HCT116 (cell line): ENCODE data around the gene FNDC1. TPM values are rescaled to one million over a fixed set of nuclear protein-coding genes. Genes with fewer than 3 reads are reported as not detected.

ENCODE experiments used
- ATAC-seq: fragments of 200-7000 bp; cut with Tn5 transposase; 2 replicates; pipeline ENCODE4 v1.9.1; 2020; ENCODE audit warnings: mild to moderate bottlenecking, moderate library complexity
- BruUV-seq: library from RNA; stranded (reverse); fragments of 400-500 nt; replicated peaks from 2 replicates; lab custom pipeline; 2021; lab: Mats Ljungman, UMichigan
- CTCF ChIA-PET: fragments of 300-600 bp; sonication (Branson Sonifier 250); formaldehyde crosslinking; loops from one replicate; lab custom pipeline; 2021; ENCODE audit warnings: antibody characterized with exemption; lab: Charles Lee
- POLR2A ChIA-PET: fragments of 300-600, 350-600 bp; sonication (Branson Sonifier 250); formaldehyde crosslinking; loops from one replicate; lab custom pipeline; 2021; ENCODE audit warnings: antibody characterized with exemption; lab: Charles Lee
- RAD21 ChIA-PET, 2 experiments: fragments of 300-600 bp; sonication (Branson Sonifier 250); formaldehyde crosslinking; loops; one replicate each; lab custom pipeline; 2023; ENCODE audit warnings: low total read pairs in 2 of 2; ENCODE audit not compliant: uncharacterized antibody in 2 of 2, unreplicated experiment in 2 of 2, low non-redundant PET in 1 of 2; lab: Charles Lee
- DNase-seq: peaks from one replicate; pipeline ENCODE4 v3.0.0-alpha.2; 2010; ENCODE audit warnings: low read depth, low spot score
- H2AFZ ChIP-seq: fragments of 200-600 bp; shearing (Covaris generic), sonication (generic); 2 replicates; pipeline ENCODE4 v1.6.1; 2017; ENCODE audit warnings: low read depth, mixed run types, mixed read lengths, antibody characterized with exemption, low read length; ENCODE audit not compliant: poor library complexity, severe bottlenecking
- H3K27ac ChIP-seq: 2 replicates; pipeline ENCODE4 v1.5.1; 2012; ENCODE audit warnings: low read depth, low read length
- H3K27me3 ChIP-seq: fragments of 200-600 bp; sonication (generic); 2 replicates; pipeline ENCODE4 v1.6.1; 2016; ENCODE audit warnings: mixed run types, low read length, mixed read lengths; ENCODE audit not compliant: insufficient read depth
- H3K36me3 ChIP-seq, 2 experiments: fragments of 200-500 bp in 1 of 2; fragments of 200-600 bp in 1 of 2; sonication (Bioruptor generic) in 1 of 2; sonication (generic) in 1 of 2; 2 replicates each; pipeline versions ENCODE4 v1.5.1 to v1.6.1; 2014 to 2016; ENCODE audit warnings: low read length in 2 of 2, inconsistent platforms in 1 of 2, mixed read lengths in 1 of 2, mixed run types in 1 of 2; ENCODE audit not compliant: insufficient read depth in 2 of 2, control insufficient read depth in 1 of 2
- H3K4me1 ChIP-seq, 2 experiments: fragments of 200-600 bp in 1 of 2; sonication (generic) in 1 of 2; 2 replicates each; pipeline versions ENCODE4 v1.5.1 to v1.6.1; 2012 to 2017; ENCODE audit warnings: low read length in 2 of 2, inconsistent platforms in 1 of 2, mild to moderate bottlenecking in 1 of 2, mixed read lengths in 1 of 2, mixed run types in 1 of 2, moderate library complexity in 1 of 2; ENCODE audit not compliant: insufficient read depth in 2 of 2, control insufficient read depth in 1 of 2
- H3K4me2 ChIP-seq: fragments of 200-600 bp; sonication (generic); 2 replicates; pipeline ENCODE4 v1.6.1; 2017; ENCODE audit warnings: mixed run types, low read length, mixed read lengths
- H3K4me3 ChIP-seq, 2 experiments: fragments of 200-600 bp in 1 of 2; sonication (generic) in 1 of 2; replicated peaks in 1 of 2; 2 replicates each; pipeline ENCODE4 v1.5.1; 2011 to 2016; ENCODE audit warnings: low read length in 2 of 2, control low read depth in 1 of 2, low read depth in 1 of 2, mild to moderate bottlenecking in 1 of 2, mixed read lengths in 1 of 2, mixed run types in 1 of 2
- H3K79me2 ChIP-seq: fragments of 200-600 bp; sonication (generic); 2 replicates; pipeline ENCODE4 v1.6.1; 2017; ENCODE audit warnings: mild to moderate bottlenecking, mixed run types, low read length, moderate library complexity, mixed read lengths; ENCODE audit not compliant: insufficient read depth
- H3K9ac ChIP-seq: fragments of 200-600 bp; sonication (generic); 2 replicates; pipeline ENCODE4 v1.6.1; 2016; ENCODE audit warnings: low read length, mixed read lengths
- H3K9me2 ChIP-seq: fragments of 200-600 bp; sonication (generic), shearing (Covaris generic); 2 replicates; pipeline ENCODE4 v1.6.1; 2017; ENCODE audit warnings: mixed run types, mild to moderate bottlenecking, moderate library complexity; ENCODE audit not compliant: insufficient read depth
- H3K9me3 ChIP-seq, 2 experiments: fragments of 200-500 bp in 1 of 2; fragments of 200-600 bp in 1 of 2; sonication (Bioruptor generic) in 1 of 2; sonication (generic) in 1 of 2; 2 replicates each; pipeline ENCODE4 v1.6.1; 2014 to 2017; ENCODE audit warnings: low read length in 2 of 2, mixed read lengths in 2 of 2, inconsistent platforms in 1 of 2, low read depth in 1 of 2, mild to moderate bottlenecking in 1 of 2, mixed run types in 1 of 2, moderate library complexity in 1 of 2; ENCODE audit not compliant: control insufficient read depth in 1 of 2, insufficient read depth in 1 of 2
- H4K20me1 ChIP-seq: fragments of 200-600 bp; sonication (generic), shearing (Covaris generic); 2 replicates; pipeline ENCODE4 v1.6.1; 2017; ENCODE audit warnings: mixed run types, mild to moderate bottlenecking, moderate library complexity; ENCODE audit not compliant: insufficient read depth
- ATF3 ChIP-seq: IDR thresholded peaks from 2 replicates; pipeline ENCODE4 v1.6.1; 2012
- CEBPB ChIP-seq: IDR thresholded peaks from 2 replicates; pipeline ENCODE4 v1.6.1; 2012; ENCODE audit warnings: low read depth
- ELF1 ChIP-seq: IDR thresholded peaks from 2 replicates; pipeline ENCODE4 v1.6.1; 2012; ENCODE audit warnings: low read depth, borderline replicate concordance
- EZH2 ChIP-seq: fragments of 200-600 bp; sonication (generic); IDR thresholded peaks from 2 replicates; pipeline ENCODE4 v1.6.1; 2017; ENCODE audit warnings: antibody characterized with exemption, mixed run types
- FOSL1 ChIP-seq: IDR thresholded peaks from 2 replicates; pipeline ENCODE4 v1.6.1; 2012; ENCODE audit warnings: low read depth
- JUND ChIP-seq: IDR thresholded peaks from 2 replicates; pipeline ENCODE4 v1.6.1; 2012
- POLR2A ChIP-seq: IDR thresholded peaks from 2 replicates; pipeline ENCODE4 v1.7.0; 2011; ENCODE audit warnings: borderline replicate concordance; ENCODE audit not compliant: insufficient read depth, insufficient read length; ENCODE audit errors: extremely low read depth
- SIN3A ChIP-seq: IDR thresholded peaks from 2 replicates; pipeline ENCODE4 v1.6.1; 2012; ENCODE audit warnings: low read depth
- SP1 ChIP-seq: IDR thresholded peaks from 2 replicates; pipeline ENCODE4 v1.6.1; 2012; ENCODE audit warnings: low read depth
- TCF7L2 ChIP-seq: IDR thresholded peaks from 2 replicates; pipeline ENCODE4 v1.7.0; 2011; ENCODE audit warnings: borderline replicate concordance, inconsistent platforms; ENCODE audit not compliant: insufficient read depth, insufficient read length; ENCODE audit errors: extremely low read depth
- ZFX ChIP-seq: fragments of 450-650 bp; IDR thresholded peaks from 2 replicates; pipeline ENCODE4 v1.6.1; 2017
- ZNF274 ChIP-seq: fragments of 200-500 bp; sonication (Bioruptor generic); IDR thresholded peaks from 2 replicates; pipeline ENCODE4 v1.6.1; 2014; ENCODE audit warnings: mild to moderate bottlenecking, low read depth, low read length, inconsistent platforms
- intact Hi-C: fragments of 100-400 bp; cut with micrococcal nuclease; formaldehyde crosslinking; loops from 2 replicates; pipeline ENCODE4 v1.10.0; 2022
- total RNA-seq: library from RNA; stranded (reverse); gene quantifications from one replicate; pipeline ENCODE4 v1.2.1, GENCODE V29; 2021; ENCODE audit not compliant: unreplicated experiment
- TF ChIP-seq, protein P1 (sequence below), 3 experiments: fragments of 200-600 bp in 1 of 3; sonication (generic) in 1 of 3; IDR thresholded peaks in 2 of 3; conservative IDR thresholded peaks in 1 of 3; 2 replicates each; pipeline ENCODE4 v1.5.1; 2012 to 2017; ENCODE audit warnings: low read depth in 2 of 3, low read length in 2 of 3, antibody characterized with exemption in 1 of 3, borderline replicate concordance in 1 of 3, control low read depth in 1 of 3, mild to moderate bottlenecking in 1 of 3, mixed read lengths in 1 of 3, mixed run types in 1 of 3, moderate library complexity in 1 of 3; ENCODE audit not compliant: insufficient read depth in 1 of 3
- TF ChIP-seq, protein P2 (sequence below): IDR thresholded peaks from 2 replicates; pipeline ENCODE4 v1.6.1; 2011; ENCODE audit warnings: mild to moderate bottlenecking, low read length, moderate library complexity; ENCODE audit not compliant: insufficient replicate concordance; ENCODE audit errors: extremely low read depth
- TF ChIP-seq, protein P3 (sequence below): IDR thresholded peaks from 2 replicates; pipeline ENCODE4 v1.6.1; 2012

Gene FNDC1
- total RNA-seq, 1 experiment from 2014 or later = 0.07 TPM

DNA sequence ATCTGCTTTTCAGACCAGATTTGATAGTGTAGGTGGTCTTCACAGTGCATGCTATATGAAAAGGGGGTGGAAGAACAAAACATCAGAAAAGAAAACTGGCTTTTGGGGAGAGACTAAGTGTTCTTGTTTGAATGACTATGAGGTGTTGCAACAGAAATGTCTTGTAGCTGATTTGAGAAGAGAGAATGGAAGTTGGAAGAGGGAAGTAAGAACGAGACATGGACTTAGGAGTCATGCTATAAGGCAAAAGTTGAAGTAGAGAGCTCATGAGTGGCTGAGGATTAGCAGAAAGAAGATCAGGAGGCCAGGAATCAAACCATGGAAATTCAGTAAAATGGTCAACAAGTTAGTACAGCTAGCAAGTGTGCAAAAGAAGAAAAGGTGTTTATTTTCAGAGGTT lies 32.1 kb downstream of the FNDC1 start:
- TF ChIP-seq ZNF274 = no peak
- TF ChIP-seq TCF7L2 = no peak
- TF ChIP-seq ZFX = no peak
- TF ChIP-seq SIN3A = no peak
- no peak for TF ChIP-seq ELF1
- TF ChIP-seq EZH2 = no peak
- TF ChIP-seq, protein P1, sequence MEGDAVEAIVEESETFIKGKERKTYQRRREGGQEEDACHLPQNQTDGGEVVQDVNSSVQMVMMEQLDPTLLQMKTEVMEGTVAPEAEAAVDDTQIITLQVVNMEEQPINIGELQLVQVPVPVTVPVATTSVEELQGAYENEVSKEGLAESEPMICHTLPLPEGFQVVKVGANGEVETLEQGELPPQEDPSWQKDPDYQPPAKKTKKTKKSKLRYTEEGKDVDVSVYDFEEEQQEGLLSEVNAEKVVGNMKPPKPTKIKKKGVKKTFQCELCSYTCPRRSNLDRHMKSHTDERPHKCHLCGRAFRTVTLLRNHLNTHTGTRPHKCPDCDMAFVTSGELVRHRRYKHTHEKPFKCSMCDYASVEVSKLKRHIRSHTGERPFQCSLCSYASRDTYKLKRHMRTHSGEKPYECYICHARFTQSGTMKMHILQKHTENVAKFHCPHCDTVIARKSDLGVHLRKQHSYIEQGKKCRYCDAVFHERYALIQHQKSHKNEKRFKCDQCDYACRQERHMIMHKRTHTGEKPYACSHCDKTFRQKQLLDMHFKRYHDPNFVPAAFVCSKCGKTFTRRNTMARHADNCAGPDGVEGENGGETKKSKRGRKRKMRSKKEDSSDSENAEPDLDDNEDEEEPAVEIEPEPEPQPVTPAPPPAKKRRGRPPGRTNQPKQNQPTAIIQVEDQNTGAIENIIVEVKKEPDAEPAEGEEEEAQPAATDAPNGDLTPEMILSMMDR (IDR thresholded peaks at IDR 0.05 in 2 of 3, conservative IDR thresholded peaks at IDR 0.05 in 1 of 3; ENCODE audit: borderline replicate concordance in 1 of 3, insufficient read depth in 1 of 3, low read depth in 2 of 3, low read length in 2 of 3) = no peak
- TF ChIP-seq FOSL1 = no peak
- no peak for TF ChIP-seq CEBPB
- no peak for TF ChIP-seq POLR2A
- no peak for TF ChIP-seq ATF3
- no peak for TF ChIP-seq JUND
- TF ChIP-seq, protein P2, sequence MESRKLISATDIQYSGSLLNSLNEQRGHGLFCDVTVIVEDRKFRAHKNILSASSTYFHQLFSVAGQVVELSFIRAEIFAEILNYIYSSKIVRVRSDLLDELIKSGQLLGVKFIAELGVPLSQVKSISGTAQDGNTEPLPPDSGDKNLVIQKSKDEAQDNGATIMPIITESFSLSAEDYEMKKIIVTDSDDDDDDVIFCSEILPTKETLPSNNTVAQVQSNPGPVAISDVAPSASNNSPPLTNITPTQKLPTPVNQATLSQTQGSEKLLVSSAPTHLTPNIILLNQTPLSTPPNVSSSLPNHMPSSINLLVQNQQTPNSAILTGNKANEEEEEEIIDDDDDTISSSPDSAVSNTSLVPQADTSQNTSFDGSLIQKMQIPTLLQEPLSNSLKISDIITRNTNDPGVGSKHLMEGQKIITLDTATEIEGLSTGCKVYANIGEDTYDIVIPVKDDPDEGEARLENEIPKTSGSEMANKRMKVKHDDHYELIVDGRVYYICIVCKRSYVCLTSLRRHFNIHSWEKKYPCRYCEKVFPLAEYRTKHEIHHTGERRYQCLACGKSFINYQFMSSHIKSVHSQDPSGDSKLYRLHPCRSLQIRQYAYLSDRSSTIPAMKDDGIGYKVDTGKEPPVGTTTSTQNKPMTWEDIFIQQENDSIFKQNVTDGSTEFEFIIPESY = no peak
- TF ChIP-seq, protein P3, sequence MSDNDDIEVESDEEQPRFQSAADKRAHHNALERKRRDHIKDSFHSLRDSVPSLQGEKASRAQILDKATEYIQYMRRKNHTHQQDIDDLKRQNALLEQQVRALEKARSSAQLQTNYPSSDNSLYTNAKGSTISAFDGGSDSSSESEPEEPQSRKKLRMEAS = no peak
- TF ChIP-seq SP1 = no peak
- Histone ChIP-seq H3K9me3 (no peaks in the 10 kb centered on the region), H2AFZ (no peak overlapping the region), H3K4me2 (no peak overlapping the region), H3K4me3 (no peak overlapping the region), H3K9ac (no peak overlapping the region), H3K79me2 (no peaks in the 10 kb centered on the region), H3K9me2 (no peaks in the 10 kb centered on the region), H4K20me1 (no peaks in the 10 kb centered on the region), H3K36me3 (no peaks in the 10 kb centered on the region), H3K27me3 (peaks cover 45% of the 10 kb centered on the region), H3K4me1 (no peaks in the 10 kb centered on the region), H3K27ac (no peak overlapping the region)
- RAD21 ChIA-PET = no interaction called here
- POLR2A ChIA-PET = no interaction called here
- ATAC-seq (no peak), DNase-seq (no peak)
- BruUV-seq = no TSS peak
- CTCF ChIA-PET = no interaction called here
- intact Hi-C loops = no loop called here
